HepG2 (cell line): ENCODE measurements around the gene IL17RC. TPM values are rescaled to one million over a fixed set of nuclear protein-coding genes. Genes with fewer than 3 reads are reported as not detected.

Experiments
- ATAC-seq: fragments of 200-7000 bp; cut with Tn5 transposase; 3 replicates; pipeline ENCODE4 v1.9.1; 2020; ENCODE audit warnings: mild to moderate bottlenecking, moderate library complexity
- BruUV-seq: library from RNA; stranded (reverse); fragments of 400-500 nt; replicated peaks from 2 replicates; lab custom pipeline; 2021; lab: Mats Ljungman, UMichigan
- CTCF ChIA-PET: fragments of 300-600 bp; formaldehyde crosslinking; extraction: SDS; loops from one replicate; lab custom pipeline; 2021; ENCODE audit warnings: low total read pairs, inconsistent platforms, low intra/inter-chr PET ratio; lab: Yijun Ruan, JAX
- POLR2A ChIA-PET: fragments of 350-600 bp; sonication (Branson Sonifier 250); formaldehyde crosslinking; loops from one replicate; lab custom pipeline; 2020; ENCODE audit warnings: antibody characterized with exemption, inconsistent platforms; lab: Yijun Ruan, JAX
- DNase-seq: peaks from one replicate; pipeline ENCODE4 v3.0.0-alpha.2; 2015; ENCODE audit warnings: low spot score
- FAIRE-seq: peaks from 3 replicates; lab custom pipeline; 2011; peaks lifted over from hg19 to GRCh38; lab: Jason Lieb, UNC
- H2AFZ ChIP-seq: one replicate; pipeline ENCODE4 v1.6.1; 2011; ENCODE audit warnings: low read length, inconsistent platforms
- H3K27ac ChIP-seq: fragments of 300-600 bp; 3 replicates; pipeline ENCODE4 v1.8.0; 2011; ENCODE audit warnings: mixed run types, mild to moderate bottlenecking, mixed read lengths, low read length, inconsistent platforms; ENCODE audit not compliant: insufficient read depth; ENCODE audit errors: extremely low read length
- H3K27me3 ChIP-seq, 2 experiments: fragments of 200-600 bp in 1 of 2; 2 replicates in 1 of 2; 3 replicates in 1 of 2; pipeline versions ENCODE4 v1.6.0 to v1.8.0; 2011; ENCODE audit warnings: low read length in 2 of 2, mild to moderate bottlenecking in 2 of 2, moderate library complexity in 2 of 2, inconsistent platforms in 1 of 2; ENCODE audit not compliant: insufficient read depth in 2 of 2, control insufficient read depth in 1 of 2
- H3K36me3 ChIP-seq, 2 experiments: fragments of 200-600 bp in 1 of 2; replicated peaks in 1 of 2; 2 replicates in 1 of 2; 3 replicates in 1 of 2; pipeline versions ENCODE4 v1.5.1 to v1.8.0; 2011; ENCODE audit warnings: low read length in 2 of 2, inconsistent platforms in 1 of 2; ENCODE audit not compliant: insufficient read depth in 2 of 2, control insufficient read depth in 1 of 2
- H3K4me1 ChIP-seq: 2 replicates; pipeline ENCODE4 v1.5.1; 2012; ENCODE audit warnings: low read length, inconsistent platforms; ENCODE audit not compliant: insufficient read depth
- H3K4me2 ChIP-seq: 2 replicates; pipeline ENCODE4 v1.6.0; 2011; ENCODE audit warnings: low read depth, low read length, inconsistent platforms
- H3K4me3 ChIP-seq, 3 experiments: fragments of 200-600 bp in 1 of 3; sonication (generic), shearing (Covaris generic) in 1 of 3; replicated peaks in 1 of 3; 2 replicates each; pipeline ENCODE4 v1.5.1; 2011 to 2016; ENCODE audit warnings: low read length in 3 of 3, inconsistent platforms in 2 of 3, low read depth in 2 of 3, mild to moderate bottlenecking in 2 of 3, control low read depth in 1 of 3, mixed read lengths in 1 of 3; ENCODE audit not compliant: insufficient read depth in 1 of 3
- H3K79me2 ChIP-seq: one replicate; pipeline ENCODE4 v1.6.1; 2011; ENCODE audit warnings: low read length, inconsistent platforms; ENCODE audit not compliant: insufficient read depth
- H3K9ac ChIP-seq: 2 replicates; pipeline ENCODE4 v1.6.0; 2011; ENCODE audit warnings: mild to moderate bottlenecking, low read depth, low read length, inconsistent platforms; ENCODE audit not compliant: insufficient read depth
- H3K9me3 ChIP-seq: 2 replicates; pipeline ENCODE4 v1.5.1; 2012; ENCODE audit warnings: mild to moderate bottlenecking, low read length
- H4K20me1 ChIP-seq: 2 replicates; pipeline ENCODE4 v1.6.0; 2011; ENCODE audit warnings: inconsistent platforms, mild to moderate bottlenecking, low read length, moderate library complexity; ENCODE audit not compliant: insufficient read depth
- ATM ChIP-seq: fragments of 450-650 bp; IDR thresholded peaks from 2 replicates; pipeline ENCODE4 v1.7.1; 2017; ENCODE audit warnings: mild to moderate bottlenecking, borderline replicate concordance
- DDIT3 ChIP-seq: sonication (generic); formaldehyde crosslinking; IDR thresholded peaks from 2 replicates; pipeline ENCODE4 v1.4.0; 2020; ENCODE audit warnings: mild to moderate bottlenecking, missing genetic modification reagents
- FOXK2 ChIP-seq: fragments of 450-650 bp; IDR thresholded peaks from 2 replicates; pipeline ENCODE4 v1.6.1; 2016
- GTF2F1 ChIP-seq: fragments of 150-350 bp; IDR thresholded peaks from 2 replicates; pipeline ENCODE4 v1.6.1; 2014; ENCODE audit warnings: low read length
- HNF4A ChIP-seq: sonication (generic); formaldehyde crosslinking; IDR thresholded peaks from 2 replicates; pipeline ENCODE4 v1.4.0; 2020; ENCODE audit warnings: missing genetic modification reagents
- HNF4G ChIP-seq, 2 experiments: sonication (generic) in 1 of 2; formaldehyde crosslinking in 1 of 2; IDR thresholded peaks; 2 replicates each; pipeline versions ENCODE4 v1.4.0 to v1.6.1; 2011 to 2020; ENCODE audit warnings: borderline replicate concordance in 2 of 2, low read depth in 2 of 2, mild to moderate bottlenecking in 2 of 2, low read length in 1 of 2, missing genetic modification reagents in 1 of 2, moderate library complexity in 1 of 2
- MBNL3 ChIP-seq: fragments of 250-450 bp; sonication (Bioruptor Pico); conservative IDR thresholded peaks from 2 replicates; pipeline ENCODE4 v1.8.0; 2022; ENCODE audit warnings: mild to moderate bottlenecking, inconsistent platforms
- NFKB2 ChIP-seq: sonication (generic); formaldehyde crosslinking; IDR thresholded peaks from 2 replicates; pipeline ENCODE4 v1.4.0; 2020; ENCODE audit warnings: missing genetic modification reagents, borderline replicate concordance
- RERE ChIP-seq: IDR thresholded peaks from 2 replicates; pipeline ENCODE4 v1.6.1; 2016; ENCODE audit warnings: low read depth, missing genetic modification reagents, missing compliant biosample characterization
- SCMH1 ChIP-seq: sonication (generic); formaldehyde crosslinking; IDR thresholded peaks from 2 replicates; pipeline ENCODE4 v1.9.0; 2021; ENCODE audit warnings: missing genetic modification reagents, mild to moderate bottlenecking, borderline replicate concordance
- ZNF512B ChIP-seq: sonication (generic); formaldehyde crosslinking; IDR thresholded peaks from 2 replicates; pipeline ENCODE4 v1.5.1; 2020; ENCODE audit warnings: missing genetic modification reagents, mild to moderate bottlenecking, borderline replicate concordance
- ZNF616 ChIP-seq: sonication (generic); formaldehyde crosslinking; IDR thresholded peaks from 2 replicates; pipeline ENCODE4 v1.5.0; 2020; ENCODE audit warnings: low read depth, mild to moderate bottlenecking, missing genetic modification reagents
- ZNF772 ChIP-seq: sonication (generic); formaldehyde crosslinking; IDR thresholded peaks from 2 replicates; pipeline ENCODE4 v1.5.0; 2020; ENCODE audit warnings: mild to moderate bottlenecking, missing genetic modification reagents
- WGBS: methylation state at CpG from one replicate; pipeline ENCODE4 v1.1.6; 2017; ENCODE audit warnings: low lambda C conversion rate; 5-methylcytosine and 5-hydroxymethylcytosine counted together
- in situ Hi-C: cut with HindIII; loops from 2 replicates; pipeline ENCODE4 v1.10.0; 2017; ENCODE audit warnings: low pct_unique_long_range_greater_than_20kb; ENCODE audit not compliant: extremely low pct_ligation_motif_present
- intact Hi-C: fragments of 100-400 bp; cut with micrococcal nuclease; formaldehyde crosslinking; loops from one replicate; pipeline ENCODE4 v1.10.0; 2022; ENCODE audit not compliant: unreplicated experiment
- polyA plus RNA-seq, 8 experiments: library from polyadenylated mRNA; depleted of rRNA in 3 of 8; stranded (reverse) in 7 of 8; unstranded in 1 of 8; fragments of >200 nt; fragmentation: Illumina TruSeq in 4 of 8; extraction: Trizol in 4 of 8; gene quantifications; 2 replicates each; pipeline versions ENCODE4 v1.2.1 to v1.2.3, GENCODE V29; 2011 to 2016; ENCODE audit warnings: low read depth in 4 of 8, missing spikeins in 1 of 8, mixed read lengths in 1 of 8; ENCODE audit not compliant: insufficient read depth in 1 of 8
- total RNA-seq, 5 experiments: library from RNA; depleted of rRNA; stranded (reverse); fragments of >200 nt; fragmentation: Illumina TruSeq; extraction: Trizol; gene quantifications; 2 replicates each; pipeline ENCODE4 v1.2.3, GENCODE V29; 2016; ENCODE audit warnings: low read depth in 1 of 5

Gene IL17RC
- total and polyA plus RNA-seq, 2 of the 13 experiments (the other 11 are each of a cell fraction or from before 2014, with no cell fraction given) = 20.7 to 24.0 TPM

GRCh38 chr3:9946112-9947024, 29.5 kb downstream of the IL17RC start:
- FAIRE-seq (peak; percentile 52), ATAC-seq (peak; percentile 87), DNase-seq (peak; percentile 74)
- Histone ChIP-seq H3K27ac (peak overlapping the region; percentile 70), H3K27me3 (no peaks in the 10 kb centered on the region), H3K9ac (peak overlapping the region; percentile 83), H2AFZ (no peak overlapping the region), H4K20me1 (no peaks in the 10 kb centered on the region), H3K4me3 (peak overlapping the region; percentile 51 to 85 (median 77)), H3K4me2 (peak overlapping the region; percentile 95), H3K36me3 (peaks cover 2 to 5% of the 10 kb centered on the region in 2 experiments; a peak in 3 of 5 replicates), H3K79me2 (peaks cover 3% of the 10 kb centered on the region), H3K4me1 (peaks cover 27% of the 10 kb centered on the region), H3K9me3 (no peaks in the 10 kb centered on the region)
- WGBS = 9% methylated on average over 13 of the region's 90 CpGs
- no TSS peak for BruUV-seq
- CTCF ChIA-PET = interaction anchor here (0.7 to 2.5 kb wide), 5 partner anchors 13 to 84 kb away, joined by 3 to 14 read pairs (median 3); partner anchors contain the start of genes CRELD1 and FANCD2
- in situ Hi-C loops = no loop called here
- POLR2A ChIA-PET = interaction anchor here (0.8 to 2.6 kb wide), 31 partner anchors 9 to 346 kb away, joined by 3 to 124 read pairs (median 5); partner anchors contain the start of genes ARPC4, CAMK1, CRELD1 and EMC3
- intact Hi-C loops = loop anchor here (1.0 to 10.0 kb wide), 4 partner anchors 14 to 84 kb away; partner anchors contain the start of genes CRELD1 and IL17RE
- TF ChIP-seq RERE (CRISPR knock-in tag) (peak; percentile 63; the same call in 1 of the 2 replicates), ZNF512B (no peak), FOXK2 (no peak), MBNL3 (CRISPR knock-in tag) (no peak), GTF2F1 (no peak), HNF4A (CRISPR knock-in tag) (no peak; the same call in 1 of the 2 replicates), ZNF772 (peak; percentile 96), ZNF616 (CRISPR knock-in tag) (peak; percentile 76), HNF4G (IDR thresholded peaks at IDR 0.05; ENCODE audit: borderline replicate concordance, low read depth, low read length) (peak; percentile 5; the same call in 1 of the 2 replicates), HNF4G (CRISPR knock-in tag; IDR thresholded peaks at IDR 0.05; ENCODE audit: borderline replicate concordance, low read depth) (peak; percentile 60; the same call in 1 of the 2 replicates), DDIT3 (CRISPR knock-in tag) (no peak), SCMH1 (CRISPR knock-in tag) (no peak), NFKB2 (CRISPR knock-in tag) (peak; percentile 44; the same call in 1 of the 2 replicates), ATM (no peak)
